Choroid plexus epithelial cell (primary cell): ENCODE results near the gene FCRL6.

ENCODE experiments used
- DNase-seq: peaks from one replicate; pipeline ENCODE4 v3.0.0-alpha.2; 2010; ENCODE audit warnings: low read depth
- H3K4me3 ChIP-seq: 2 replicates; pipeline ENCODE4 v1.5.1; 2011; ENCODE audit warnings: low read depth, mild to moderate bottlenecking, control low read depth, low read length, moderate library complexity
- TF ChIP-seq, protein P1 (sequence below): conservative IDR thresholded peaks from 2 replicates; pipeline ENCODE4 v1.5.1; 2011; ENCODE audit warnings: low read depth, mild to moderate bottlenecking, control low read depth, inconsistent platforms, low read length, moderate library complexity

The FCRL6 gene

DNA sequence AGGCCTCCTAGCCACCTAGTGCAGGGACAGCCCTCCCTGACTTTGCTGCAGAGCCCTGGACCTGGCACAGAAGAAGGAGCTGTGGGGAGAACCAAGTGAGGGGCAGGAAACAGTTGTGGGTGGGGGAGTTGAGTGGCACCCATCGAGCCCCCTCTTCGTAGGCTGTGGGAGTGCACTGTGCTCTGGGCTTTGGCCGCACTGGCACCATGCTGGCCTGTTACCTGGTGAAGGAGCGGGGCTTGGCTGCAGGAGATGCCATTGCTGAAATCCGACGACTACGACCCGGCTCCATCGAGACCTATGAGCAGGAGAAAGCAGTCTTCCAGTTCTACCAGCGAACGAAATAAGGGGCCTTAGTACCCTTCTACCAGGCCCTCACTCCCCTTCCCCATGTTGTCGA, 20.2 kb upstream of the FCRL6 start:
- DNase-seq, result no peak
- H3K4me3 ChIP-seq, result no peak overlapping the region
- TF ChIP-seq, protein P1, sequence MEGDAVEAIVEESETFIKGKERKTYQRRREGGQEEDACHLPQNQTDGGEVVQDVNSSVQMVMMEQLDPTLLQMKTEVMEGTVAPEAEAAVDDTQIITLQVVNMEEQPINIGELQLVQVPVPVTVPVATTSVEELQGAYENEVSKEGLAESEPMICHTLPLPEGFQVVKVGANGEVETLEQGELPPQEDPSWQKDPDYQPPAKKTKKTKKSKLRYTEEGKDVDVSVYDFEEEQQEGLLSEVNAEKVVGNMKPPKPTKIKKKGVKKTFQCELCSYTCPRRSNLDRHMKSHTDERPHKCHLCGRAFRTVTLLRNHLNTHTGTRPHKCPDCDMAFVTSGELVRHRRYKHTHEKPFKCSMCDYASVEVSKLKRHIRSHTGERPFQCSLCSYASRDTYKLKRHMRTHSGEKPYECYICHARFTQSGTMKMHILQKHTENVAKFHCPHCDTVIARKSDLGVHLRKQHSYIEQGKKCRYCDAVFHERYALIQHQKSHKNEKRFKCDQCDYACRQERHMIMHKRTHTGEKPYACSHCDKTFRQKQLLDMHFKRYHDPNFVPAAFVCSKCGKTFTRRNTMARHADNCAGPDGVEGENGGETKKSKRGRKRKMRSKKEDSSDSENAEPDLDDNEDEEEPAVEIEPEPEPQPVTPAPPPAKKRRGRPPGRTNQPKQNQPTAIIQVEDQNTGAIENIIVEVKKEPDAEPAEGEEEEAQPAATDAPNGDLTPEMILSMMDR, result no peak

DNA sequence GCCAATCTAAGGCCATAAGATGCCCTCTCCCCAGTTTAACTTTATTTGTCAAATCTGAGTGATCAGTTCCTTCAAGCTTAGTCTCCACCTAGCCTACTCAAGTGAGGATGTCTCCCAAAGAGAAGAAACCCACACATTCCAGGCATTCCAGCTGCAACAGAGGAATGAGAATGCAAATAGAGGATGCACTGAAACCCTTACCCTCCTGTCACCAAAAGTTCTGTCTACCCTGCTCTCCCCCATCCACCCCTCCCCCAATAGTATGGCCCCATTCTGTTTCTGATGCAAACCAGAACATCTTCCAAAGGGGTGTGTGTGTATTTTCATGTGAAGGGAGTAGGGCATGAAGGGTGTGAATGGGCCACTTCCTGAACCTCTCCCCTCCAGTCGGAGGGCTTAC, 18.4 kb upstream of the FCRL6 start:
- TF ChIP-seq, protein P1, result no peak
- no peak overlapping the region for H3K4me3 ChIP-seq

DNA sequence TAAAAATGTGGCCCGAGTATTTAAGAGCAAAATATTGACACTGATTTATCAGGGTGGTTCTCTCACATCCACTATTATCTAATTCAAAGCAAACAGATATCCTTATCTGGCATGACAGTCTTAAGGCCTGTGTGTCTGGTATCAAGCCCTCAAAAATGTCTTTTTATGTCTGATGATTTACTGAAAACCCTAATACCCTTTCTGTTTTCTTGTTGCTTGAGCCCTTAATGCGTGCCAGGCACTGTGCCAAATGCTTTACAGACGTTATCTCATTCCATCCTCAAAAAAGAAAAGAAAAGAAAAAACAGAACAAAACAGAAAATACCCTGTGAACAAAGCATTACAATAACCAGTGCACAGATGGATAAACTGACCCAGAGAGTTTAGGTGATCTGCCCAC, 15.7 kb upstream of the FCRL6 start:
- TF ChIP-seq, protein P1, result no peak
- DNase-seq, result no peak

More for the DNA sequence above, 18.4 kb upstream of the FCRL6 start:
- peak; percentile 5 for DNase-seq

DNA sequence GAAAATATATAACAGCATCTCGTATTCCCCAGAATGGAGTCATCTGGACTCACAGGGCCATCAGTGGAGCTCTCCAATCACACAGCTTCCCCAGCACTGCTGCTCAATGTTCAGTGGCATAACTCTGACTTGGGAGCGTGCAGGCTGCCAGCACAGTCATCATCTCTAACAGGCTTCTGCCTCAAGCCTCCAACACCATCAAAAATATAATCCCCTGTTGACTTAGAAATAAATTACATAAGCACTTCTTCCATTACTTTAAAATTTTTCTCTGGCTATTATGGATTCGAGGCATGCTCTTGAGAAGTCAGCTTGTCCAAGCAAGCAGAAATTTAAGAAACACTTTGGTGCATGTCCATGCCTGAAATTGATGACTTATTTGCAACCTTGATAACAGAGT, 15.2 kb upstream of the FCRL6 start:
- DNase-seq, result no peak
- TF ChIP-seq, protein P1, result no peak
- H3K4me3 ChIP-seq, result no peak overlapping the region

More for the DNA sequence above, 15.7 kb upstream of the FCRL6 start:
- H3K4me3 ChIP-seq, result no peak overlapping the region

DNA sequence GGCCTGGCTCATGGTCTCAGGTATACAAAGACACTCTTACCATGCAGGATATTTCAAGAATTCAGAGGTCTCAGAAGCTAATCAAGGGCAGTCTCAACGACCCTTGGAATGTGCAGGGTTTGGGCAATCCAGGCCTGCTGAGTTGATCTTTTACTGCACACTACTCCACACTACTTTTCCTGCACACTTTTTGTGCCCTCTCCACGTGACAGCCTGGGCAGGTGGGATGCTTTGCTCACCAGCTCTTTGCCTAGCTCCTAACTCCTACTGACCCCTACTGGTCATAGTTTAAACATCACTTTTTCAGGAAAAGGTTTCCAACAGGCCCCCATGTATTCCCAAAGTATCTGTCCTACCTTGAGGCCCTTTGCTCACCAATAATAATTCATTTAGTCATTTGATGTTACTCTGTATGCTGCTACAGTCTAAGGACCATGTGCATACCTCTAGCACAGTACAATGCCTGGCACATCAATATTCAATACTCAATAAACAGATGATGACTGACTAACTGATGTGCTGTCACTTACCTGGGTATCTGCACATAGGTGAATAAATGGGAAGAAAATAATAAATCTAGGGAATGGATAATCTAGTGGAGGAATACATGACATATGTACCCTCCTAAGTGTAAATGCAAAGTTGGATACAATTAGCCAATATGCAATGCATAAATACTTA, 11.8 kb upstream of the FCRL6 start:
- DNase-seq, result peak; percentile 41
- no peak overlapping the region for H3K4me3 ChIP-seq
- TF ChIP-seq, protein P1, result peak; percentile 74

DNA sequence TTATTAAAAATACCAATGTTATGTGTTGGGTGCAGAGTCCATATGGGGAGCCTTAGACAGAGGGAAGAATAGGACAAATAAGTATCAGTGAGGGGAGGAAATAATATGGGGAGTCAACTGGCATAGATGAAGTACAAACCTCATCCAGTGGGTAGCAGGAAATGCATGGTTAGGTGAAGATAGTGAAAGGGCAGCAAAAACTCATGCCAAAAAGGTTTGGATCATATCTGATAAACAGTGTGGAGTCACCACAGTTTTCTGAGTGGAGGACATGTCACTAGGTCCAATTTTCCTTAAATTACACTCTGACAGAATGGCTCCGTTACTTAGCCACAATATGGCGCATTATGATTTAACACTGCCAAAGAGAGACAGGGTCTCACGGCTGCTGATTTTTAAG, 11.1 kb upstream of the FCRL6 start:
- DNase-seq, result no peak
- no peak overlapping the region for H3K4me3 ChIP-seq
- TF ChIP-seq, protein P1, result no peak

DNA sequence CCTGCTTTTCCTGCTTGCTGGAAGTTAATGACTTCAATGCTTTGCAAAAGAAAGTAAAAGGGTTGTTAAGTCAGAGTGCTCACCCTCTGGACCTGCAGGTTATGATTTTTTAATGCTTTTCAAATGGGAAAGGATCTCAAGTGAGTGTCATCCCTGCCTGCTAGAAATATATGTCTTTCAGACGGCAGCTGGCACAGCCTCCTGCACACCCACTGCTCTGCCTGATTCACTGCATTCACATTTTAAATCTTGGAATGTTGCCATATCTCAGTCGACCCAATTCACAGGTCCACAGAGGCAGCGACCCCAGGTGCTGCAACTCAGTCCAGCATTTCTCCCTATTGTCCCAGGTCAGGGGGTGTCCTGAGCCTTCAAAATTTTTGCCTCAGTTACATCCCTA, 10.7 kb upstream of the FCRL6 start:
- TF ChIP-seq, protein P1, result no peak
- DNase-seq, result no peak
- H3K4me3 ChIP-seq, result no peak overlapping the region
